Transverse colon (tissue), 4 donors: ENCODE data around the gene CFAP97. TPM values are rescaled to one million over a fixed set of nuclear protein-coding genes. Genes with fewer than 3 reads are reported as not detected.

ENCODE experiments used
- DNase-seq: peaks from one replicate; pipeline ENCODE4 v3.0.0-alpha.2; 2019
- H3K27ac ChIP-seq, 4 donors: fragments of 200-600 bp; sonication (generic); 2 replicates each; pipeline ENCODE4 v1.5.1; 2016 to 2018; ENCODE audit warnings: inconsistent platforms in 4 of 4
- H3K27me3 ChIP-seq: fragments of 200-600 bp; sonication (generic); 2 replicates; pipeline ENCODE4 v1.5.1; 2017; ENCODE audit warnings: inconsistent platforms
- H3K36me3 ChIP-seq, 4 donors: fragments of 200-600 bp; sonication (generic); 2 replicates each; pipeline ENCODE4 v1.5.1; 2017 to 2019; ENCODE audit warnings: inconsistent platforms in 4 of 4
- H3K4me1 ChIP-seq, 4 donors: fragments of 200-600 bp; sonication (generic); 2 replicates each; pipeline ENCODE4 v1.5.1; 2017 to 2020; ENCODE audit warnings: inconsistent platforms in 4 of 4
- H3K4me3 ChIP-seq, 4 donors: fragments of 200-600 bp; sonication (generic); 1 replicate in 1 of 4; 2 replicates in 3 of 4; pipeline versions ENCODE4 v1.5.1 to v1.6.1; 2017 to 2019; ENCODE audit warnings: inconsistent platforms in 4 of 4
- H3K9me3 ChIP-seq, 2 donors: fragments of 200-600 bp; sonication (generic); 2 replicates each; pipeline ENCODE4 v1.5.1; 2017 to 2019; ENCODE audit warnings: inconsistent platforms in 2 of 2
- CTCF ChIP-seq, 5 experiments: fragments of 200-600 bp in 3 of 5; fragments of 450-650 bp in 2 of 5; sonication (generic) in 3 of 5; IDR thresholded peaks; 1 replicate in 2 of 5; 2 replicates in 3 of 5; pipeline ENCODE4 v1.5.1; 2016 to 2017; ENCODE audit warnings: antibody characterized with exemption in 5 of 5, inconsistent platforms in 3 of 5, mild to moderate bottlenecking in 2 of 5, moderate library complexity in 1 of 5
- EP300 ChIP-seq: sonication (generic); formaldehyde crosslinking; IDR thresholded peaks from one replicate; pipeline ENCODE4 v1.6.1; 2017; ENCODE audit warnings: antibody characterized with exemption, low read depth
- POLR2A ChIP-seq: fragments of 450-650 bp; IDR thresholded peaks from one replicate; pipeline ENCODE4 v1.6.1; 2016; ENCODE audit warnings: antibody characterized with exemption, mild to moderate bottlenecking, moderate library complexity
- POLR2AphosphoS5 ChIP-seq, 3 donors: sonication (generic); formaldehyde crosslinking; IDR thresholded peaks; one replicate each; pipeline ENCODE4 v1.6.1; 2016; ENCODE audit warnings: antibody characterized with exemption in 3 of 3
- WGBS, 2 donors: methylation state at CpG; one replicate each; pipeline ENCODE4 v1.1.5; 2018; ENCODE audit warnings: low coverage in 1 of 2; 5-methylcytosine and 5-hydroxymethylcytosine counted together
- in situ Hi-C, 4 donors: fragments of 200-750 bp; cut with MboI; loops; one replicate each; pipeline versions ENCODE4 v1.15.0 to v1.15.1; 2017; ENCODE audit warnings: low sequenced_read_pairs in 3 of 4, low pct_ligation_motif_present in 1 of 4, low pct_unique_long_range_greater_than_20kb in 1 of 4
- intact Hi-C: fragments of 100-400 bp; cut with DNase I; formaldehyde crosslinking; loops from one replicate; pipeline ENCODE4 v1.15.1; 2023; ENCODE audit warnings: low total_unique reads
- total RNA-seq, 4 donors: library from RNA; depleted of rRNA; stranded (reverse); fragments of >200 nt; gene quantifications; one replicate each; pipeline ENCODE4 v1.1.0, GENCODE V29; 2016

Gene CFAP97
- total RNA-seq, 4 donors from 2014 or later: 4.6 to 17.1 (median 9.3) TPM

DNA sequence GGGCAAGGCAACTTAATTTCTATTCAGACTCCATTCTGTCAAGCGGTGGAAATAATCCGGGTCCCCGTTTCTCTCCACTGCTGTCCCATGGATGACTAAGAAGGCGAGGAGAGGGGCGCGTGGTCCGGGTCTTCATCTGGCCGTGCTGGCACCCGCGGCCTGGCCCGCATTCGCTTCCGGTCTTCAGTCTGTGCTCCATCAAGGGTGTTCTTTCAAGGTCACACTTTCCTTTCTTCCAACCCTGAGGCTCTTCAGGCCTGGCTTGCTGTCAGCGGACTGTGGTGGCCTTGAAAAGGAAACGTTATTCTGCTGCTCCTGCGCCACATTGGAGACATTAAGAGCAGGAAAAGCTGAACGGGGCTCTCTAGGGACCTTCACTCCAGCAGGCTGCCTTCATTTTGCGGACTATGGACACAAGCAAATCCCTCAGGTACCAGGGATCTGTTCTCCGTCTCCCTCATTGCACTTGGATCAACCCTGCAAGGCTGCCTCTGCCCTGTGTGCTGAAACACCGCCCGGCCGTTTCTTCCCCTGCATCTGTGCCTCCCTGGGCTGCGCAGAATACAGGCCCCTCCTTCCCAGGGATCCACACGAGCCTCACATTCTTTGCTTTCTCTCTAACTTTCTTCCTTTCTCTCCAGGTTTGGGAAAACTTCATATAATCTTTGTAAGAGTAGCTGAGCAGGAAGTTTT is 66.4 kb downstream of the CFAP97 start:
- H3K36me3 ChIP-seq: no peaks in the 10 kb centered on the region
- 76 to 85% methylated on average over 5 to 24 of the region's 24 CpGs for WGBS, 2 donors
- TF ChIP-seq EP300: no peak
- no peak for TF ChIP-seq POLR2AphosphoS5 (IDR thresholded peaks at IDR 0.05)
- TF ChIP-seq POLR2A: no peak
- TF ChIP-seq CTCF (IDR thresholded peaks at IDR 0.05): no peak
- no peak overlapping the region for H3K4me3 ChIP-seq
- H3K27me3 ChIP-seq: peaks cover 12% of the 10 kb centered on the region
- no peaks in the 10 kb centered on the region for H3K9me3 ChIP-seq
- intact Hi-C loops (loop anchor here (5.0 to 10.0 kb wide), 2 partner anchors 95 to 393 kb away; no protein-coding TSS in a partner anchor), in situ Hi-C loops (loop anchor here in 2 of 4 donors (10.0 kb wide), 1 partner anchor 103 kb away; no protein-coding TSS in a partner anchor)
- no peak overlapping the region for H3K27ac ChIP-seq
- no peak for DNase-seq
- H3K4me1 ChIP-seq: peaks cover 0 to 4% (median 2%) of the 10 kb centered on the region in 4 donors

- no peak for DNase-seq
- intact Hi-C loops: loop anchor here (10.0 kb wide), 1 partner anchor 390 kb away; no protein-coding TSS in a partner anchor
- 33% methylated on average over 3 of the region's 3 CpGs for WGBS, 2 donors
- Histone ChIP-seq H3K36me3 (no peaks in the 10 kb centered on the region), H3K4me3 (no peak overlapping the region), H3K27me3 (peaks cover 14% of the 10 kb centered on the region), H3K9me3 (no peaks in the 10 kb centered on the region), H3K27ac (no peak overlapping the region), H3K4me1 (no peaks in the 10 kb centered on the region)
- in situ Hi-C loops: loop anchor here in 3 of 4 donors (5.0 to 10.0 kb wide), 2 partner anchors 92 to 100 kb away; no protein-coding TSS in a partner anchor
- TF ChIP-seq CTCF (IDR thresholded peaks at IDR 0.05) (peak; percentile 70 to 84 (median 79)), EP300 (no peak)
Measured at GRCh38 chr4:185134307-185134869, 69.4 kb downstream of the CFAP97 start.

DNA sequence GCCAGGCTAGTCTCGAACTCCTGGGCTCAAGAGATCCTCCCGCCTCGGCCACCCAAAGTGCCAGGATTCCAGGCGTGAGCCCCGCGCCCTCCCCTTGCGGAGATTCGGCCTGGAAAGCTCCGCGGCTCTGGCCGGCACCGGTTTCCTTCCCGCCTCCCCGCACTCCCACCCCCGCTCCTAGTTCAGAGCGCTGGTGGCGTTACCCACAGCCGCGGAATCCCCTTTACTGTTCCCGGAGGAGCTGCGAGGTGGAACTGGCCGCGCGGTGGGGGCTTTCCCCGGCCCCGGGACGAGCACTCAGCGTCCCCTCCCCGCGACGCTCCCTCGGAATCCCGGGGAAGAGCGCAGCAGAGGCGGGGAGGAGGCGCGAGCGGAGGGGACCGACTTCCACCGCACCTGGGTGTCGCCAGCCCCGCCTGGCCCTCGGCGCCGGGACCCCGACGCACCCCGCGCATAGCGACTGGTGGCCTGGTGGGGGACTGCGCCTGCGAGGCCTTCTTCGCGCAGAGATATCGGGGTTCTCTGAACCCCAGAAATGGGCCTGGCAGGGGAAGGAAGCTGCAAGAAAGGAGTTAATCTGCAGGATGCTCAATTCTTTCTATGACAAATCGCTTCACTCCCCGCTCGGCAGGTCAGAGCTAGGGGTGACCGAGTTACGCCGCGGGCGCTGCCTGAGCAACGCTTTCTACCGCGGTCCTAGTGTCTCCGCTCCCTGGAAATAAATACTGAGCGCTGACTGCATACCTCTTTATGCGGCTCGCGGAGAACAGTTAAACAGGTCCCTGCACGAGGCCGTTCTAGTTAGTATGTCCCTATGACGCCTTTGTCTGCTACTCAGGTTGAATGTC is 75.3 kb downstream of the CFAP97 start:
- in situ Hi-C loops: no loop called here
- no peaks in the 10 kb centered on the region for H3K36me3 ChIP-seq
- peak overlapping the region; percentile 35 to 65 (median 59) for H3K4me3 ChIP-seq
- TF ChIP-seq CTCF (IDR thresholded peaks at IDR 0.05): peak; percentile 11 to 24 (median 20)
- TF ChIP-seq POLR2AphosphoS5 (IDR thresholded peaks at IDR 0.05): no peak
- intact Hi-C loops: no loop called here
- WGBS, 2 donors: 5% methylated on average over 41 of the region's 74 CpGs; no CpG with 5 or more reads in 1 of the 2 donors
- H3K27ac ChIP-seq: peak overlapping the region in 2 of 4 donors; percentile 18 to 53
- peaks cover 50% of the 10 kb centered on the region for H3K27me3 ChIP-seq
- no peaks in the 10 kb centered on the region for H3K9me3 ChIP-seq
- peak; percentile 22 for DNase-seq
- peaks cover 0 to 23% (median 19%) of the 10 kb centered on the region in 4 donors for H3K4me1 ChIP-seq
